NCI-H187 (cell line): Measurements from ENCODE around the gene C2orf72.
A peak's percentile ranks its signal among the peaks of the same experiment; 100 is the strongest.
"Not testable (repeated sequence)": the region's sequence is repeated elsewhere in the genome, so short reads cannot be mapped to it uniquely, and the experiment has no call there.

ENCODE experiments used
- DNase-seq, 2 experiments: peaks; one replicate each; lab custom pipeline; 2025; lab: John Stamatoyannopoulos, UW

C2orf72 gene

DNA sequence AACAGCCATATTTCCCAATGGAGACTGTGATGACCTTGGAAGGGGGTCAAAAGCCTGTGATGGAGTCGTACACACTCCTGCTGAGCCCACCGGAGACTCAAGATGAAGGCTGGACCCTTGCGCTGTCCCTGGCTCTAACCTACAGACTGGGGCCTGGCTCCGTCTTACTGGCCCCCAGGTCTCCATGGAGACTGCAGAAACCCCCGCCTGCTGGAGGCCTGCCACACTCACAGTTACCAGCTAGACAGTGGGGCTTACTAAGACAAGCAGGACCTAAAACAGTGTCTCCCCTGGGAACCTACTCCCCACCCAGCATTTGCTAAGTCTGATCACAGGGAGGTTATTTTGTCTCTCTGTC, 9.6 kb downstream of the C2orf72 start:
- no peak for DNase-seq

- DNase-seq: no peak
Measured at GRCh38 chr2:231047274-231047922, 10.1 kb downstream of the C2orf72 start.

DNA sequence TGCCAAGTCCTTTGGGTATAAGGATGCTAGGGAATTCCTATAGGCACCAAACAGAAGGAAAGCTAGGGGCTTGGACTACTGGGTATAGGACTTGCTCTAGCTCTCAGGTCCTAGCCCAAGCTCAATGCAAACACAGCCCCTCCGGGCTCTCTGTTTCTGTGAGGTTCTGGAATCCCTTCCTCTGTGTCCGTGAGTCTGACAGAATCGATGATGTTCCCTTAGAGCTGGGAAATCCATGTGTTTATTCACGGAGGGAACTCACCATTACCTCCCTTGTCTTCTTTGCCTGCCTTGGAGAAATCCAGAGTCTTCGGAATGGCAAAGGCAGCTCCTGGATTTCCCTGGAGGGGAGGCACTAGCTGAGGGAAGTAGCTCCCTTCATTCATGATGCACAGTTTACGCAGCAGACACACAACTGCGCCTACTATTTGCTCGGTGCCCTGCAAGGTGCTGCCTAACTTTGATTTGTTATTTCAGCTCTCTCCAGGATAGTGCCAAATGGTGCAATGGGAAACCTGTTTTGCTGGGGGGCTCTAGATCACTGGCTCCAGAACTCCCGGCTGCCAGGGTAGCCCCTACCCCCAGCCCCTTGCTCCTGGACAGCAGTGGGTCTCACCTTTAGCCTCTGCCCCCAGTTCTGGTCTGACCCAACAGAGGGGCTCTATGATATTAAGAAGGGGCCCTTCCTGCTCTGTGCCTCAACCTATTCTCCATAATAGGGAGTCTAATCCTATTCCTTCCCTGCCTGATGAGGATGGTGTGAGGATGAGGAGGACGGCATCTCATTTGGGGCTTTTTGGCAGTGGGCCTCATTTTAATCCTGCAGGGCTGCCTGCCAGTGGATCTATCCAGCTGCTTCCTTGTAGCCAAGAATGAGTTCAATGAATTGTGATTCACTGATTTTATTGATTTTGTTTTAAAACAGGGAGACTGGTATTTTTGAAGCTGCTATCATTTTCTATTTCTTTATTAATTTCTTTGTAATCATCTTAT, 10.9 kb downstream of the C2orf72 start:
- DNase-seq: no peak

GRCh38 chr2:231049286-231050017, 12.1 kb downstream of the C2orf72 start:
- DNase-seq: no peak

DNA sequence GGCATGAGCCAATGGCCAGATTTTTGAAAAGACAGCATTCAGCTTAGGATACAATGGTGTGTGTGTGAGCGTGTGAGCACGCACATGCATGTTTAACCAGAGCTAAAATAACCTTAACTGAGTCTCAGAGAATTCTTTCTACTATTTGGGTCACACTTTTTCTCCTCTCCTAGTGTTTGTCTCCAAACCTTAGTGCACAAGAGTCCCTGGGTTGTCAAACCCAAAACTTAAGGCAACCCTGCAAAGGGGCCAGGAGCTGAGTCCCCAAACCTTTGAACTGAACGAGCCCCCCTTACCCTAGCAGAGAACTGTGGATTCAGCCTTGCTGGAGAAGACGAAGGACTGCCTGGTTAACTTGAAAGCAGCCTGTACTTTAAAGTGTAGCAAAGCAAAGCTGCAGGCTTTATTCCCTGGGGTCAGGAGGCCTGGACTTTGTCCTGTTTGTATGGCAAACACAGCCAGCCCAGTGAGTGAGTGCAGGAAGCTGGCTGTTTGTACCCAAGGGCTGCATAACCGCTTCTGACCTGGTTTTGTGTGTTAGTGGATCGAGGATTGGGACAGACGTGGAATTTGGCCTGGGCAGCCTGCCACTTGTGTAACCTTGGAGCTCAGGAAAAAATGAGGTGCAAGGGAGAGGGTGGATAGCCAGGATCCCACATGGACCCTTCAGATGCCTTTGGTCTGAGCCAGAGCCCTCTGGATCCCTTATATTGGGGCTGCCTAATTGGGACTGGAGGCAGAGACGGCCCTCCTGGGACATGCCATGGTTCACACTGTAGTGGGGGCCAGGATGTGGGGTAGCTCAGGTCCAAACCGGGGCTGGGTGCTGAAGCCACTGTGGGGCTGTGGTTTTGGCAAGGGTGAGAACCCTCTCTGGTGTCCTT, 12.9 kb downstream of the C2orf72 start:
- no peak for DNase-seq

GRCh38 chr2:231051116-231051515, 13.8 kb downstream of the C2orf72 start:
- DNase-seq: no peak

DNA sequence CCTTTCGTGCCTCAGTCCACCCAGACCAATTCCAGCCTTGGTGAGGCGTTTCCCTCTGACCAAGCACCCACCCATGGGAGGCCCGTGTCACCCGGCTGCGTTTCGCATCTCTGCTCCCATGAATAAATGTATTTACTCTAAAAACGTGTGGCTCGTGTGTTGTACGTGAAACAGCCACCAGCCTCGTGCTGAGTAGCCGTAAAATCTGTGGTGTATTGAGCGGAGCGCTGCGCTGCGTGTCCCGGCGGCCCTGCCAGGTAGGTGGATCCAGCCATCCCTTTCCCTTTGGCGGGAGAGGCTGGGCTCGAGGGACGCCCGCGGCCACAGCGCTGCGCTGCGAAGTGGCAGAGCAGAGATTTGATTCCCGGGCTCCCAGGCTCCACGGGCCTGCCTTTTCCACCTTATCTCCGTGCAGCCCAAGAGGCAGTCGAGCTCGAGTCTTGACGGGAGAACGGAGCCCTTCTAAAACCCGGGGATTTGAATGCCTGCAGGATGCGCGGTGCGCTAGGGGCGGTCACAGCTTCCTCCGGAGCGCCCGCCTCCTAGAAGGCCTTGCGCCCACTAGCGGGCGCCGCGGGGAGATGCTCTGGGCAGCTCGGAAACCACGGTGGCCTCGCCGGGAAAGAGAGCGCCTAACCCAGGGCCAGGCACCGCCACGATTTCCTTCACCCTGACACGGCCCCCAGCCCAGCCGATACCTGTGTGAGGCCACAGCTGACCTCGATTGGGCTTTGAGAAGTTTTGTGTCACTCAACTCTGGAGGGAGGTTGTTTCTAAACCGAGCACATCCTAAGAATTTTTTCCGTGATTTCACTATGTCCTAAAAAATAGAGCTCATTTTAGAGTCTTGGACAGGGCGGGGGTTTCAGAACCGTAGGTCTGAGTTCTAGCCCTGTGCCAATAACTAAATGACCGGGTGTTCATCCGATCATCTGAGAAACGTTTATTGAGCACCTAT, 15.4 kb downstream of the C2orf72 start:
- peak; percentile 16 to 32 for DNase-seq

- no peak for DNase-seq
Measured at GRCh38 chr2:231053846-231054245, 16.5 kb downstream of the C2orf72 start.

DNA sequence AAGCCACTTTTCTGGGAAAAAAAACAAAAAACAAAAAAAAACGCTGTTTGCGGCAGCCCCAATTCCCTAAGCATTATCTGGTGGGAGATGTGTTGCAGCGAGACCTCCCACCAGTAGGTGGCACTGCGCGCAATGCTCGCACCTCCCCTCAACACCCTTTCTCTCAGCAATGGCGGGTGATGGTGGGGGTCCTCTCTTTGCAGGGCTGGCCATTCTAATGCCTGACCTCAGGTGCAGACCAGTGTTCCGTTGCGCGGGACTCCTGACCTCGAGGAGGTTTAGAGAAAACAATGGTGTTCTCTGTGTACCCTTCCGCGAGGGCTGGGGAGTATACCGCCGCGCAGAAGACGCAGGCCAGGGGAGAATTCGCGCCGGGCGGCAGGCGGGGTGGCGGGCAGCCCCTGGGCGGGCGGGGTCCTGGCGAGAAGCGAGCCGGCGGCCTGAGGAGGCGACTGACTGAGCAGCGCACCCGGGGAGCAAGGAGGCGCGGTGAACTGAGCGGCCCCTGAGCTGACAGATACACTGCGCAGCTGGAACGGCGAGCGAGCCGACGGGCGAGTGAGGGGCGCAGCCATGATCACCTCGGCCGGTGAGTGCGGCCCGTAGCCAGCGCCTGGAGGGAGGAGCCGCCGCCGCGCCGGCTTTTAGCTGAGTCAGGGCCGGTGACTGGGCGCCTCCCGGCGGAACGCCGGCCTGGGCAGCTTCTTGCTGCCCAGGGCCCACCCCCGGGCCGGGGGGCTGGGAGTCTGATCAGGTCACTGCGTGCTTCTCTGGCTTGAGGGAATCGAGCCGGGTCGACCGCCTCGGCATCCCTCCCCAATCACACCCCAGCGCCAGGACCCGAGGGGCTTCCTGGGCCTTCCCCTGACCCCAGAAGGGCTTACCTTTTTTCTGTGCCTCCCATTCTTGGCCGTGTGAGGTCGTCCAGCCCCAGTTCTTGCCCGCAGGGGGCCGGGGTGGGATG, 19.4 kb downstream of the C2orf72 start, which contains the start of gene PSMD1:
Gene PSMD1 (plus strand): TSS at position 415 of the 964 bp plus-strand sequence. CDS start 159 bp downstream, at position 574.
- peak; percentile 72 to 73 for DNase-seq

GRCh38 chr2:231057590-231057989, 20.3 kb downstream of the C2orf72 start:
- no peak for DNase-seq

DNA sequence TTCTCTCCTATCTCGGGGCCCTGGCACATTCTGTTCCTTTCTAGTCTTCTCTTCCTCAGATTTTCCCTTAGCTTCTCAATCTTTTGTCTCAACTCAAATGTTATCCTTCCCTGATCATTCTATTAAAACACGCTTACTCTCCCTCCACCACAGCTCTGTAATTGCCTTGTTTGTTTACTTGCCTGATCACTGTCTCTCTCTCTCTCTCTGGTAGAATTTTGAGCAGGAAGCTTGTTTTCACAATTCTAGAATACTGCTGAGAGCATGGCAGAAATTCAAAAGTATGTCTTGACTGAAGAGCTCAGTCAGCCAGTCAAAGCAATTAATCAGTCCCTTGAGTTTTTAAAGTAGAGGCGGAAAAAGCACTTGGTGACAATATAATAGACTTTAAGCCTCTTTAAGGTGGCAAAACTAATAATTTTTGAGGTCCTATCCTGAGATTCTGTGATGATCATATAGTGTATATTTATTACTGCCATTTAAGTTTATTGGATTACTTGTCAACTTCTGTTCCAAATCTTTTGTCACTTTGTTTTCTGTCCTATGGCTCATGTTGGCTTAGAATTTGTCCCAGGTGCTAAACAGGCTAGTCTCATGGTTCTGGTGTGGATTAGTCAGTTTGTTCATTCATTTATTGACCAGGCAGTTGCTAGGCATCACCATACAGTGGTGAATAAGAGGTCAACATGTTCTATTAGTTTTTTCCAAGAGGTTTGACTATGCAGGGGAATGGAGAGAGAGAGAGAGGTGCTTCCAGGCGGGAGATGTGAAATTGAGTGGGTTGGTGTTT, 21.6 kb downstream of the C2orf72 start:
- DNase-seq: no peak

DNA sequence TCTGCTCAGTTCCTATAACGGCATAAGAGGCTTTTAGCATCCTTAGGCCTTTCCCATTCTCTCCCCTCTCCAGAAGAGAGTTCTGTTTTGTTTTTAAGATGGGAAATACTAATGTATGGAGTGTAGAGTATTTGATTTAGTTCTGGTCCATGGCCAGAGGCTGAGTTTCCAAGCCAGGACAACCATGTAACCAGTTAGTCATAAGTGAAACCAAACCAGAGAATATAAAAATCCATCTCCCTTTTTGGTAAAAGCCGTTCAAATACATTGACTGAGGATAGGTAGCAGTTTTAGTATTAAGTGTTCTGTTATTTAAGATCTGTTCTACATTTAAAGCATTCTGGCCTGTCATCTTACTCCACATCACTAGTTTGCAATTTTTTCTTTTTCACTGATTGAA, 22.4 kb downstream of the C2orf72 start:
- DNase-seq: no peak

DNA sequence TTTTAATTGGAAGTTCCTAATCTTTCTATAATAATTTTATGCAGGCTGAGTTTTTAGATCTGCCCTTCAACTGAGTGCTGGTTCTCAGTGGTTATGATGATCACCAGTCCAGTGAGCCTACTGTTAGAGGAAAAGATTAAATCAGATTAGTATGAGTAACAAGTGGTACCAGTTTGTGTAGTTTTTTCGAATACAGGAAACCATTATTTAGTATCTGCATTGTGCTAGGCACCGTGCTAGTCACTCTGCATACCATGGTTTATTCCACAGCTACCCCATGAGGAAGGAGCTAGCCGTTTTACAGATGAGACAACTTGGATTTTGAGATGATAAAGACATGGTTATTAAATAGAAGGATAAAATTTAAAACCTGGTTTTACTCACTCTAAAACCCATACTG, 25.5 kb downstream of the C2orf72 start:
- no peak for DNase-seq

DNA sequence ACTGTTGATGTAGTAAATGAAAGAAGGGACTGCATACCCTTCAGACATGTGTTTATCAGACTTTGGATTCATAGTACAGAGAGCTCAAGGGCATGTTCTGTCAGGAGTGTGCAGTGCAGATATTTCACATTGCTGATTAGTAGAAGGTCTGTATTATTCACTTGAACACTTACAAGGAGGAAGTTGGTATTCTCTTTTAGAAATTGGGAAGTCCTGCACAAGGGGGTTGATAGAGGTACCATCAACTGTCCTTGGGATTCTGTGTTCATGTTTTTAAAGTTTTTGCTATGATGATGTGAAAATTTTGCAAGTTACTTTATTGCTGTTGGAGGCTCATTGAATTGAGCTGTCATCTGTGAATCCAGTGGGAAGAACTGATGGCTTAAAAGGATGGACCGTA, 26.0 kb downstream of the C2orf72 start:
- no peak for DNase-seq

- DNase-seq: no peak
Measured at GRCh38 chr2:231065966-231066365, 28.6 kb downstream of the C2orf72 start.

- not testable (repeated sequence) for DNase-seq
Measured at GRCh38 chr2:231067531-231067930, 30.2 kb downstream of the C2orf72 start.

DNA sequence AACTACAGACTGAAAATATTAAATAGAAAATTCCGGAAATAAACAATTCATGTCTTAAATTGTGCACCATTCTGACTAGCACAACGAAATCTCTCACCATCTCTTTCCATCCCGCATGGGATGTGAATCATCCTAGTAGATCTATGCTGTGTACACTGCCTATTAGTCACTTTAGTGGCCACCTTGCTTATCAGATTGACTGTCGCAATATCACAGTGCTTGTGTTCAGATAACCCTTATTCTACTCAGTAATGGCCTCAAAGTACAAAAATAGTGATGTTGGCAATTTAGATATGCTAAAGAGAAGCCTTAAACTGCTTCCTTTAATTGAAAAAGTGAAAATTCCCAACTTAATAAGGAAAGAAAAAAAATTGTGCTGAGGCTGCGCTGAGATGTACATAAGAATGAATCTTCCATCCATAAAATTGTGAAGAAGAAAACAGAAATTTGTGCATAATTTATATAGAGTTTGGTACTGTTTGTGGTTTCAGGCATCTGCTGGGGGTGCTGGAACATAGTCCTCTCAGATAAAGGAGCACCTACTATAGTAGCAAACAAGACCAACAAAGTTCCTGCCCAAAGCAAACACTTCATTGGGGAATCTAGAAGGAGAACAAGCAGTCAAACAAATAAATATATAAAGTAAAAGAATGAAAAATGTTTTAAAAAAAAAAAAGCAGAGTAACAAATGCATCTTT, 31.4 kb downstream of the C2orf72 start:
- no peak for DNase-seq
